SH-SY5Y (cell line): Measurements from ENCODE around the gene PRR35.

ENCODE experiments used
- GATA2 ChIP-seq: IDR thresholded peaks from 2 replicates; pipeline ENCODE4 v1.6.1; 2011; ENCODE audit warnings: mild to moderate bottlenecking, low read depth, low read length
- GATA3 ChIP-seq: IDR thresholded peaks from 2 replicates; pipeline ENCODE4 v1.6.1; 2011; ENCODE audit warnings: low read depth, mild to moderate bottlenecking, low read length, moderate library complexity

PRR35 gene

GRCh38 chr16:574021-574760, 14.0 kb downstream of the PRR35 start:
- TF ChIP-seq GATA3: no peak
- no peak for TF ChIP-seq GATA2

- TF ChIP-seq GATA2 (no peak), GATA3 (no peak)
Measured at GRCh38 chr16:575354-576196, 15.4 kb downstream of the PRR35 start.

- TF ChIP-seq GATA3: no peak
Measured at GRCh38 chr16:576197-576822, 16.1 kb downstream of the PRR35 start.

- TF ChIP-seq GATA3 (no peak), GATA2 (no peak)
Measured at GRCh38 chr16:576823-577201, 16.6 kb downstream of the PRR35 start.

GRCh38 chr16:577796-578195, 17.6 kb downstream of the PRR35 start:
- TF ChIP-seq GATA2: no peak
- TF ChIP-seq GATA3: no peak

- TF ChIP-seq GATA3 (no peak), GATA2 (no peak)
Measured at GRCh38 chr16:578232-578869, 18.2 kb downstream of the PRR35 start.

GRCh38 chr16:578870-579405, 18.7 kb downstream of the PRR35 start:
- no peak for TF ChIP-seq GATA2
- no peak for TF ChIP-seq GATA3

- no peak for TF ChIP-seq GATA2
- no peak for TF ChIP-seq GATA3
Measured at GRCh38 chr16:580141-580945, 20.1 kb downstream of the PRR35 start.

GRCh38 chr16:580946-581498, 20.8 kb downstream of the PRR35 start:
- no peak for TF ChIP-seq GATA3
- no peak for TF ChIP-seq GATA2

- TF ChIP-seq GATA3 (no peak), GATA2 (no peak)
Measured at GRCh38 chr16:582218-582613, 22.0 kb downstream of the PRR35 start.

- TF ChIP-seq GATA2 (no peak), GATA3 (no peak)
Measured at GRCh38 chr16:582614-583331, 22.6 kb downstream of the PRR35 start.

GRCh38 chr16:583470-583814, 23.2 kb downstream of the PRR35 start:
- TF ChIP-seq GATA3 (no peak), GATA2 (no peak)
